OCI-LY3 (cell line): Measurements from ENCODE around the gene GALNT18.

ENCODE experiments used
- H2AFZ ChIP-seq: fragments of 200-600, 300-600 bp; shearing (Covaris generic); 2 replicates; pipeline ENCODE4 v1.6.0; 2014; ENCODE audit warnings: antibody characterized with exemption, low read depth, low read length
- H3K27ac ChIP-seq: fragments of 200-600, 300-600 bp; sonication (generic); 2 replicates; pipeline ENCODE4 v1.5.1; 2014; ENCODE audit warnings: mild to moderate bottlenecking, low read length, moderate library complexity, mixed read lengths
- H3K27me3 ChIP-seq: fragments of 200-600, 300-600 bp; sonication (generic); 2 replicates; pipeline ENCODE4 v1.6.1; 2014; ENCODE audit warnings: low read depth, low read length, mixed read lengths
- H3K36me3 ChIP-seq: fragments of 200-600, 300-600 bp; sonication (generic); replicated peaks from 2 replicates; pipeline ENCODE3; 2014; ENCODE audit warnings: low read depth, low read length, mixed read lengths
- H3K4me1 ChIP-seq: fragments of 300-600, 200-600 bp; sonication (generic); 2 replicates; pipeline ENCODE4 v1.6.1; 2014; ENCODE audit warnings: low read length, mixed read lengths
- H3K4me2 ChIP-seq: fragments of 200-600, 300-600 bp; sonication (generic); 2 replicates; pipeline ENCODE4 v1.6.1; 2014; ENCODE audit warnings: low read length, mixed read lengths
- H3K4me3 ChIP-seq: fragments of 300-600, 200-600 bp; sonication (generic); 2 replicates; pipeline ENCODE4 v1.5.1; 2014; ENCODE audit warnings: antibody characterized with exemption, mild to moderate bottlenecking, low read length, moderate library complexity
- H3K79me2 ChIP-seq: fragments of 300-600, 200-600 bp; shearing (Covaris generic); 2 replicates; pipeline ENCODE4 v1.6.1; 2014; ENCODE audit warnings: mild to moderate bottlenecking, low read length, mixed read lengths
- H3K9ac ChIP-seq: fragments of 300-600, 200-600 bp; shearing (Covaris generic); 2 replicates; pipeline ENCODE4 v1.6.0; 2014; ENCODE audit warnings: mild to moderate bottlenecking, low read length, moderate library complexity
- H3K9me3 ChIP-seq: fragments of 200-600, 300-600 bp; shearing (Covaris generic); 2 replicates; pipeline ENCODE4 v1.6.1; 2014; ENCODE audit warnings: low read length, mixed read lengths; ENCODE audit not compliant: insufficient read depth
- H4K20me1 ChIP-seq: fragments of 200-600, 300-600 bp; sonication (generic); 2 replicates; pipeline ENCODE4 v1.6.1; 2016; ENCODE audit warnings: low read length, mixed read lengths; ENCODE audit not compliant: insufficient read depth
- EZH2phosphoT487 ChIP-seq: fragments of 200-600 bp; shearing (Covaris generic); IDR thresholded peaks from 2 replicates; pipeline ENCODE4 v1.6.1; 2018; ENCODE audit warnings: antibody characterized with exemption, mixed run types, low read depth
- TF ChIP-seq, protein P1 (sequence below): fragments of 200-600, 300-600 bp; sonication (generic); IDR thresholded peaks from 2 replicates; pipeline ENCODE4 v1.5.1; 2014; ENCODE audit warnings: antibody characterized with exemption, low read length, low read depth

GALNT18 gene

DNA sequence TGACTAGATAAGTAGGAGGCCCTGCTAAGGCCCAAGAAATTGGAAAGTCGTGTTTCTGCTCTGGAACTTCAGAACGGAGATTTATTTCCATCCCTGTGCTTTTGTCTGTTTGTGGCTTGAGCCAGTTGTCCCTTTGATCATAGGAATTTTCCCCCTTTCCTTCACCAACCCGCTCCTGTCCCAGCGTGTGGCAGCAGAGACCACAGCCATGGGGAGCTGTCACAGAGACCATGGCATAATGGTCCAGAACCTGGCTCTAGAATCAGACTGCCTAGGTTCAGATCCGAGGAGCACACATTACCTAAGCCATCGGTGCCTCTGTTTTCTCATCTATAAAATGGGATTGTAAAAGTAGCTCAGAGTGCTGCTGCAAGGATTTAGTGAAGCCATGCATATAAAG lies 128.1 kb downstream of the GALNT18 start:
- Histone ChIP-seq H3K79me2 (no peaks in the 10 kb centered on the region), H2AFZ (no peak overlapping the region), H4K20me1 (no peaks in the 10 kb centered on the region), H3K9ac (no peak overlapping the region), H3K27me3 (peaks cover 5% of the 10 kb centered on the region; the same call in 1 of the 2 replicates), H3K4me2 (no peak overlapping the region), H3K4me1 (no peaks in the 10 kb centered on the region), H3K27ac (no peak overlapping the region), H3K4me3 (no peak overlapping the region), H3K36me3 (no peaks in the 10 kb centered on the region), H3K9me3 (no peaks in the 10 kb centered on the region)
- TF ChIP-seq, protein P1, sequence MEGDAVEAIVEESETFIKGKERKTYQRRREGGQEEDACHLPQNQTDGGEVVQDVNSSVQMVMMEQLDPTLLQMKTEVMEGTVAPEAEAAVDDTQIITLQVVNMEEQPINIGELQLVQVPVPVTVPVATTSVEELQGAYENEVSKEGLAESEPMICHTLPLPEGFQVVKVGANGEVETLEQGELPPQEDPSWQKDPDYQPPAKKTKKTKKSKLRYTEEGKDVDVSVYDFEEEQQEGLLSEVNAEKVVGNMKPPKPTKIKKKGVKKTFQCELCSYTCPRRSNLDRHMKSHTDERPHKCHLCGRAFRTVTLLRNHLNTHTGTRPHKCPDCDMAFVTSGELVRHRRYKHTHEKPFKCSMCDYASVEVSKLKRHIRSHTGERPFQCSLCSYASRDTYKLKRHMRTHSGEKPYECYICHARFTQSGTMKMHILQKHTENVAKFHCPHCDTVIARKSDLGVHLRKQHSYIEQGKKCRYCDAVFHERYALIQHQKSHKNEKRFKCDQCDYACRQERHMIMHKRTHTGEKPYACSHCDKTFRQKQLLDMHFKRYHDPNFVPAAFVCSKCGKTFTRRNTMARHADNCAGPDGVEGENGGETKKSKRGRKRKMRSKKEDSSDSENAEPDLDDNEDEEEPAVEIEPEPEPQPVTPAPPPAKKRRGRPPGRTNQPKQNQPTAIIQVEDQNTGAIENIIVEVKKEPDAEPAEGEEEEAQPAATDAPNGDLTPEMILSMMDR, result no peak
- TF ChIP-seq EZH2phosphoT487, result no peak

DNA sequence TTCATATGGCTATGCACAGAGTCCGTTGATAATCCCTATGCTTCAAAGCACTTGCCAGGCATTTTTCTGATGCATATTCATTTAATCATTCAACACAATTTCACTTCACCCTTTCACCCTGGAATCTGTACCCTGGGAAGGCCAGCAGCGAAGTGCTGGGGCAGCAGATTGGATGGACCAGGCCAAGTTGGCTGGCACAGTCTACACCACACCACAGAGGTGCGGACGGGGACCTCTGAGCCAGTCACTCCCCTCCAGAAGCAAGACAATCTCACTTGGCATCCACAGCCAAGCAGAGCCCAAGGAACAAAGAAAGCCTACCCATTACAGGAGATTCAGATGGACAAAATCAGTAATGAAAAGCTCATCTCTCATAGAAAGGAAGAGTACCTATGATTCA lies 130.2 kb downstream of the GALNT18 start:
- Histone ChIP-seq H3K4me2 (no peak overlapping the region), H3K27me3 (peaks cover 5% of the 10 kb centered on the region; the same call in 1 of the 2 replicates), H3K27ac (no peak overlapping the region), H3K79me2 (no peaks in the 10 kb centered on the region), H3K4me1 (no peaks in the 10 kb centered on the region), H3K9me3 (no peaks in the 10 kb centered on the region), H3K4me3 (no peak overlapping the region), H3K9ac (no peak overlapping the region), H4K20me1 (no peaks in the 10 kb centered on the region), H2AFZ (no peak overlapping the region), H3K36me3 (no peaks in the 10 kb centered on the region)
- TF ChIP-seq, protein P1, result no peak
- TF ChIP-seq EZH2phosphoT487, result no peak

DNA sequence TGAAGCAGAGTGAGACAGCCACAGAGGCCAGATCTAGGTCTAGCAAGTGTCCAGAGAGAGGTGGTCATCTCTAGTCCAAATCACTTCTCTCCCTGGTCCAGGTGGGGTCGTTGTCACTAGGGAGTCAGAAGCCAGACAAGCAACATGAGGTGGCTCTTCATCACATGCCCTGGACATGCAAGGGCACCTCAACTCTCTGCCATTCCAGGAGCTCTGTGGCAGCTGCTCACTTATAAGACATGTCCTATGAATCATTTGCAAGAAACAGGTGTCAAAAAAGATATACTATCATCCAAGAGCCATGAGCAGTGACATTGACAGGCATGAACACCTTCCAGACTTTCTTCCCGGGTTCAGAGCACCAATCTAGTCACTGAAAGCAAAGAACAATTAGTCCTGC lies 130.8 kb downstream of the GALNT18 start:
- no peaks in the 10 kb centered on the region for H4K20me1 ChIP-seq
- H3K4me1 ChIP-seq, result no peaks in the 10 kb centered on the region

DNA sequence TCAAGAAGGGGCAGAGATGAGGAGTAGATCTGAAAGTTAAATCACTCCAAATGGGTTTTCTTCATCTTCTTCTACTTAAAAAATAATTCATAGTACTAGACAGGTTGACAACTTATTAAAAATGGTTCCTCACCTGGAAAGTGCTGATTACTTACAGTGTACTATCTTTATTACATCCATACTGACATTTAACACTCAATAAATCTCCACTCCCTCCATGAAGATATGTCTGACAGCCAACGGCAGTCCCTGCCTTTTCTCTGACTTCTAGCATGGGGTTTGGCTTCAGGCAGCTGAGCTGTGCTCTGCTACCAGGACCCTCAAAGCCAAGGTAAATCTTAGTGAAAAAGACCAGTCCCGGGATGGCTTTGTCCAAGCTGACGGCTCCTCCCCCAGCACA lies 135.4 kb downstream of the GALNT18 start:
- no peaks in the 10 kb centered on the region for H3K36me3 ChIP-seq
- peaks cover 14% of the 10 kb centered on the region; the same call in 1 of the 2 replicates for H3K27me3 ChIP-seq
- H3K4me2 ChIP-seq, result no peak overlapping the region
- no peaks in the 10 kb centered on the region for H3K79me2 ChIP-seq
- H2AFZ ChIP-seq, result no peak overlapping the region
- H3K4me3 ChIP-seq, result no peak overlapping the region
- no peaks in the 10 kb centered on the region for H3K9me3 ChIP-seq
- H4K20me1 ChIP-seq, result no peaks in the 10 kb centered on the region
- H3K9ac ChIP-seq, result no peak overlapping the region
- H3K4me1 ChIP-seq, result no peaks in the 10 kb centered on the region
- no peak for TF ChIP-seq EZH2phosphoT487
- TF ChIP-seq, protein P1, result no peak
- no peak overlapping the region for H3K27ac ChIP-seq

More for the DNA sequence above, 130.8 kb downstream of the GALNT18 start:
- H3K27me3 ChIP-seq, result peaks cover 5% of the 10 kb centered on the region; the same call in 1 of the 2 replicates
- no peaks in the 10 kb centered on the region for H3K36me3 ChIP-seq
- H2AFZ ChIP-seq, result no peak overlapping the region
- no peak overlapping the region for H3K4me3 ChIP-seq
- H3K27ac ChIP-seq, result no peak overlapping the region
- TF ChIP-seq EZH2phosphoT487, result no peak
- TF ChIP-seq, protein P1, result no peak
- H3K4me2 ChIP-seq, result no peak overlapping the region
- H3K9ac ChIP-seq, result no peak overlapping the region
- H3K79me2 ChIP-seq, result no peaks in the 10 kb centered on the region
- H3K9me3 ChIP-seq, result no peaks in the 10 kb centered on the region
